ENCODE results near the gene HAVCR2. TPM values are rescaled to one million over a fixed set of nuclear protein-coding genes. Genes with fewer than 3 reads are reported as not detected.
A peak's percentile ranks its signal among the peaks of the same experiment; 100 is the strongest.

The HAVCR2 gene
- total and polyA plus RNA-seq, 9 of the 15 experiments (the other 6 are each of a cell fraction or from before 2014, with no cell fraction given), result 0.04 to 0.11 (median 0.06) TPM; not detected in 5

GRCh38 chr5:157142317-157143126 lies 33.7 kb upstream of the HAVCR2 start, which contains the start of gene MED7 (continued):
- TF ChIP-seq E2F6 (IDR thresholded peaks at IDR 0.05; ENCODE audit: borderline replicate concordance in 1 of 2, extremely low read depth in 1 of 2, insufficient read depth in 1 of 2, insufficient read length in 1 of 2, low read depth in 1 of 2, low read length in 1 of 2, poor library complexity in 1 of 2, severe bottlenecking in 1 of 2), result peak; percentile 14 to 52
- TF ChIP-seq BCLAF1 (IDR thresholded peaks at IDR 0.05; ENCODE audit: borderline replicate concordance in 1 of 2, control insufficient read depth in 1 of 2, low read depth in 2 of 2, low read length in 1 of 2), result no peak
- no peak for TF ChIP-seq CEBPZ (IDR thresholded peaks at IDR 0.05; ENCODE audit: borderline replicate concordance, low read depth, low read length)
- peak; percentile 53 for TF ChIP-seq TEAD4 (IDR thresholded peaks at IDR 0.05; ENCODE audit: low read length)
- no peak for TF ChIP-seq TEAD4 (CRISPR knock-in tag; IDR thresholded peaks at IDR 0.05; ENCODE audit: borderline replicate concordance)
- no peak for TF ChIP-seq TEAD1 (CRISPR knock-in tag; IDR thresholded peaks at IDR 0.05)
- TF ChIP-seq HNRNPK (IDR thresholded peaks at IDR 0.05; ENCODE audit: low read depth, low read length, poor library complexity, severe bottlenecking), result no peak
- TF ChIP-seq GTF2A2 (tag; IDR thresholded peaks at IDR 0.05), result no peak
- no peak for TF ChIP-seq NFE2L1 (tag; IDR thresholded peaks at IDR 0.05; ENCODE audit: borderline replicate concordance, low read depth)
- TF ChIP-seq HNRNPL (IDR thresholded peaks at IDR 0.05; ENCODE audit: low read depth, low read length), result no peak
- TF ChIP-seq CREB5 (CRISPR knock-in tag; IDR thresholded peaks at IDR 0.05), result no peak
- 0 out of 2 replicates have a peak, but pooled peaks have one; percentile 13 for TF ChIP-seq RB1 (IDR thresholded peaks at IDR 0.05; ENCODE audit: low read depth)
- no peak for TF ChIP-seq NR2C2 (CRISPR knock-in tag; IDR thresholded peaks at IDR 0.05)
- peak; percentile 51; the same call in 1 of the 2 replicates for TF ChIP-seq NR2C2 (tag; IDR thresholded peaks at IDR 0.05)
- no peak for TF ChIP-seq ZNF695 (CRISPR knock-in tag; IDR thresholded peaks at IDR 0.05)
- TF ChIP-seq FOXK2 (conservative IDR thresholded peaks at IDR 0.05 in 1 of 2, IDR thresholded peaks at IDR 0.05 in 1 of 2; ENCODE audit: low read depth in 2 of 2), result peak; percentile 63 to 73; a peak in 3 of 4 replicates
- TF ChIP-seq OTX1 (CRISPR knock-in tag; IDR thresholded peaks at IDR 0.05), result no peak

All from K562 (cell line).